AG04450 (cell line): Measurements from ENCODE around the gene TCEA2. TPM values are rescaled to one million over a fixed set of nuclear protein-coding genes. Genes with fewer than 3 reads are reported as not detected.

Experiments
- CTCF ChIA-PET: fragments of 300-600, 350-600 bp; formaldehyde crosslinking; extraction: SDS; loops from one replicate; lab custom pipeline; 2022; ENCODE audit warnings: antibody characterized with exemption, inconsistent platforms; lab: Charles Lee
- POLR2A ChIA-PET: fragments of 350-600 bp; formaldehyde crosslinking; extraction: SDS; loops from one replicate; lab custom pipeline; 2021; ENCODE audit warnings: antibody characterized with exemption, inconsistent platforms; lab: Yijun Ruan, JAX
- DNase-seq: peaks from one replicate; pipeline ENCODE4 v3.0.0-alpha.2; 2011; ENCODE audit warnings: low read depth, low spot score
- H3K27ac ChIP-seq: one replicate; pipeline ENCODE4 v1.5.1; 2012; ENCODE audit warnings: low read depth, low read length, control low read depth
- H3K27me3 ChIP-seq: one replicate; pipeline ENCODE4 v1.6.0; 2012; ENCODE audit warnings: low read length; ENCODE audit not compliant: control insufficient read depth, insufficient read depth
- H3K4me3 ChIP-seq: 2 replicates; pipeline ENCODE4 v1.5.1; 2011; ENCODE audit warnings: mild to moderate bottlenecking, low read depth, low read length, control low read depth
- H3K9me3 ChIP-seq: 2 replicates; pipeline ENCODE4 v1.5.1; 2012; ENCODE audit warnings: low read length; ENCODE audit not compliant: control insufficient read depth, insufficient read depth
- polyA plus RNA-seq: library from polyadenylated mRNA; depleted of rRNA; stranded (reverse); fragments of >200 nt; gene quantifications from 2 replicates; pipeline ENCODE4 v1.2.3, GENCODE V29; 2011
- TF ChIP-seq, protein P1 (sequence below): IDR thresholded peaks from 2 replicates; pipeline ENCODE4 v1.5.1; 2011; ENCODE audit warnings: low read depth, low read length, control low read depth, inconsistent platforms

Gene TCEA2
- polyA plus RNA-seq, 1 experiment = 12.8 TPM

DNA sequence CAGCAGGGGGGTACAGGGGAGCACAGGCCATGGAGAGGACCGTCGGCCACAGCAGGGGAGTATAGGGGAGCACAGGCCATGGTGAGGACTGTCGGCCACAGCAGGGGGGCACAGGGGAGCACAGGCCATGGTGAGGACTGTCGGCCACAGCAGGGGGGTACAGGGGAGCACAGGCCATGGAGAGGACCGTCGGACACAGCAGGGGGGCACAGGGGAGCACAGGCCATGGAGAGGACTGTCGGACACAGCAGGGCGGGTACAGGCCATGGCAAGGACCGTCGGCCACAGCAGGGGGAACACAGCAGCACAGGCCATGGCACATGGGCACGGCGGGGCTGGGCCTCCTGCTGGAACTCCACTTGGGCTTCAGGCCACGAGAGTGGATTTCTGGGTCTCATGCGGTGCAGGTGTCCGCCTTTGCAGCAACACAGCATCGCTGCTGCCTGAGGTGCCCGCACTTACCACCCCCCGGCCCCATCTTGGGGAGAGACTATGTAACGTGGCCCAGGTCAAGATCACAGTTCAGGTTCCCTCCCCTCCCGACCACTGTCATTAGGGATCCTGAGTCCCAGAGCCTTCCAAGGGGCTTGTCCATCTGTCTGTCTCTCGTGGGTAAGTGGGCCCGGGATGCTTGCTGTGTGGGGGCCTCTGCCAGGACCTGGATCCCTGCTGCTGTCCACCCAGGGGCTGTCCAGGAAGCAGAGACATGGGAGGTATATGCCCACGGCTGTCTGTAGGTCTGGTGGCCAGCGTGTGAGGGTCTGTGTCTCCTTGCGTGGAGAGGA is 41.9 kb downstream of the TCEA2 start:
- H3K27me3 ChIP-seq = peaks cover 50% of the 10 kb centered on the region
- CTCF ChIA-PET = no interaction called here

DNA sequence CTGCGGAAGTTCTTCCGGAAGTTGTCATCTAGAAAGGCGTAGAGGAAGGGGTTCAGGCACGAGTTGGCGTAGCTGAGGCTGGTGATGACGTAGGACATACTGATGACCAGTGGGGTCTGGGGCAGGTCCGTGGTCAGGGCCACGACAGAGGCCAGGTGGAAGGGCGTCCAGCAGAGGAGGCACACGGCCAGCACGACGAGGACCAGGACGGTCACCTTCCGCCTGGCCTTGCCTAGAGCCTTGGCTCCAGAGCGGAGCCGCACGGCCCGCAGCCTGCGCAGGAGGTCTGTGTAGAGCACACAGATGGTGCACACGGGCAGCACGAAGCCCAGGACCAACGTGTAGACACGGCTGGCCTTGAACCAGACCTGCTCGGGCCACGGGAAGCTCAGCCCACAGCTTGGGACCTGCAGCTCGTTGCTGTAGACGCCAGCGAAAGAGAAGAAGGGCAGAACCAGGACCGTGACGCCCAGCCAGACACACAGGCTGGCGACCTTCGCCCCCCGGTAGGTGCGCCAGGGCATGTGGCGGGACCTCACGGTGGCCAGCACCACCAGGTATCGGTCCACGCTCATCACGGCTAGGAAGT is 42.9 kb downstream of the TCEA2 start:
- no peak overlapping the region for H3K4me3 ChIP-seq
- H3K27ac ChIP-seq = no peak overlapping the region
- H3K9me3 ChIP-seq = peaks cover 4% of the 10 kb centered on the region; the same call in 1 of the 2 replicates
- ChIA-PET CTCF (no interaction called here), POLR2A (interaction anchor here (0.6 kb wide), 1 partner anchor 1651 kb away, joined by 3 read pairs; no protein-coding TSS in a partner anchor)
- H3K27me3 ChIP-seq = peaks cover 46% of the 10 kb centered on the region
- no peak for DNase-seq
- TF ChIP-seq, protein P1, sequence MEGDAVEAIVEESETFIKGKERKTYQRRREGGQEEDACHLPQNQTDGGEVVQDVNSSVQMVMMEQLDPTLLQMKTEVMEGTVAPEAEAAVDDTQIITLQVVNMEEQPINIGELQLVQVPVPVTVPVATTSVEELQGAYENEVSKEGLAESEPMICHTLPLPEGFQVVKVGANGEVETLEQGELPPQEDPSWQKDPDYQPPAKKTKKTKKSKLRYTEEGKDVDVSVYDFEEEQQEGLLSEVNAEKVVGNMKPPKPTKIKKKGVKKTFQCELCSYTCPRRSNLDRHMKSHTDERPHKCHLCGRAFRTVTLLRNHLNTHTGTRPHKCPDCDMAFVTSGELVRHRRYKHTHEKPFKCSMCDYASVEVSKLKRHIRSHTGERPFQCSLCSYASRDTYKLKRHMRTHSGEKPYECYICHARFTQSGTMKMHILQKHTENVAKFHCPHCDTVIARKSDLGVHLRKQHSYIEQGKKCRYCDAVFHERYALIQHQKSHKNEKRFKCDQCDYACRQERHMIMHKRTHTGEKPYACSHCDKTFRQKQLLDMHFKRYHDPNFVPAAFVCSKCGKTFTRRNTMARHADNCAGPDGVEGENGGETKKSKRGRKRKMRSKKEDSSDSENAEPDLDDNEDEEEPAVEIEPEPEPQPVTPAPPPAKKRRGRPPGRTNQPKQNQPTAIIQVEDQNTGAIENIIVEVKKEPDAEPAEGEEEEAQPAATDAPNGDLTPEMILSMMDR = no peak

More for the DNA sequence above, 41.9 kb downstream of the TCEA2 start:
- TF ChIP-seq, protein P1 = no peak
- no peak overlapping the region for H3K27ac ChIP-seq
- no peak for DNase-seq
- no peak overlapping the region for H3K4me3 ChIP-seq
- peaks cover 4% of the 10 kb centered on the region; the same call in 1 of the 2 replicates for H3K9me3 ChIP-seq
- POLR2A ChIA-PET = no interaction called here

DNA sequence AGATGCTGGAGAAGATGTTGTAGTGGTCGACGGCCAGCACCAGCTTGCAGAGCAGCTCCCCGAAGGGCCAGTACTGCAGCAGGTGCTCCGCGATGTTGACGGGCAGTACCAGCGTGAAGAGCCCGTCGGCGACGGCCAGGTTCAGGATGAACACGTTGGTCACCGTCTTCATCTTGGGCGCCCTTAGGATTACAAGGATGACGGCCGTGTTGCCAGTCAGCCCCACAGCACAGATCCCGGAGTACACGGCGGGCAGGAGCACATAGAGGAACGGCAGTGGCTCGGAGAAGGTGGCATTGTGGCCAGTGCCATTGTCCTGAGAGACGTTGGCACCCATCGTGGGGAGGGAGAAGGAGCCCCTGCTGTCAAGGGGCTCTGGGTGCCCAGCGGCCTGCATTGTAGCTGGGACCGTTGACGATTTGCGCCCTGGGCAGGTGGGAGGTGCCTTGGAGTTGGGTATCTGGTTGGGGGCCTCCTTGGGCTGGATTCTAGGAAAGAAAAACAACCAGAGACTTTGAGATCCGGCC is 43.5 kb downstream of the TCEA2 start:
- Histone ChIP-seq H3K27ac (no peak overlapping the region), H3K9me3 (peaks cover 4% of the 10 kb centered on the region; the same call in 1 of the 2 replicates), H3K4me3 (no peak overlapping the region), H3K27me3 (peaks cover 40% of the 10 kb centered on the region)
- ChIA-PET POLR2A (interaction anchor here (0.6 kb wide), 1 partner anchor 1652 kb away, joined by 3 read pairs; no protein-coding TSS in a partner anchor), CTCF (no interaction called here)
- TF ChIP-seq, protein P1 = no peak
- no peak for DNase-seq

DNA sequence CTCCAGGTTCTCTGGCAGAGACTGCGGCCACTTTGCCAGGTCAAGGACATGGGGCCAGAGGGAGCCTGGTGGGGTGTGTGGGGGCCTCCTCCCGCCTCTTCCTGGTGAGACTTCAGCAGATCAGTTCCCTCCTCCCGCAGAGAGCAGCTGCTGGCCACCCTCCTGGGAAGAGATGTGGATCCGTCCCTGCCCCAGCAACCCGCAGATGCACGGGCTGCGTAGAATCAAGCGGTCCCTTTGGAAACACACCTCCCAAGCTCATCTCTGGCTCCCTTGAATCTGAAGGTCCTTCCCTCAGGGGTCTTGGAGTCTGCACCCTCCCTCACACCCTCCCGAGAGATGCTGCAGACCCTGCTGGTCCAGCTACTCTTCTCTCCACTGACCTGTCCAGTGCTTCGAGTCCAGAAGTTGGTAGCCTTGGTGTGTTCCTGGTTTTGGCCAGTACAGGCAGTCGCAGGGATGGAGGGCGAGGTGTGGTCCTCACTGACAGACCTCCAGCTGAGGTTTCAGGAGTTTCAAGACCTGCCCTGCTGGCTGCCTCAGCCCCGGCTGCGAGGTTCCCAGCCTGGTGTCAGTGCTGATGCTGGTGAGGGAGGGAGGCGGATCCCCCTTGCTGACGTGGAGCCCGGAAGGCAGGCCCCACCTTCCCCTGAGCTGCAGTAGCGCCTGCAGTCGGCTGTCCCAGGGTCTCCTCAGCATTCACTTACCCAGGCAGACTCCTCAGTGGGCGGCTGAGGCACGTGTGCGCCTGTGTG is 44.2 kb downstream of the TCEA2 start, which contains the start of gene NPBWR2:
NPBWR2 (minus strand) TSS at position 585 of the 755 bp plus-strand sequence. CDS start 734 bp downstream, outside the sequence.
- Histone ChIP-seq H3K9me3 (peaks cover 4% of the 10 kb centered on the region; the same call in 1 of the 2 replicates), H3K27me3 (peaks cover 36% of the 10 kb centered on the region), H3K27ac (no peak within 1 kb of the TSS), H3K4me3 (no peak within 1 kb of the TSS)
- TF ChIP-seq, protein P1 = no peak
- CTCF ChIA-PET = no interaction called here
- POLR2A ChIA-PET = no interaction called here
- DNase-seq = no peak
